ENCODE measurements around the gene MEIS2.

DNA sequence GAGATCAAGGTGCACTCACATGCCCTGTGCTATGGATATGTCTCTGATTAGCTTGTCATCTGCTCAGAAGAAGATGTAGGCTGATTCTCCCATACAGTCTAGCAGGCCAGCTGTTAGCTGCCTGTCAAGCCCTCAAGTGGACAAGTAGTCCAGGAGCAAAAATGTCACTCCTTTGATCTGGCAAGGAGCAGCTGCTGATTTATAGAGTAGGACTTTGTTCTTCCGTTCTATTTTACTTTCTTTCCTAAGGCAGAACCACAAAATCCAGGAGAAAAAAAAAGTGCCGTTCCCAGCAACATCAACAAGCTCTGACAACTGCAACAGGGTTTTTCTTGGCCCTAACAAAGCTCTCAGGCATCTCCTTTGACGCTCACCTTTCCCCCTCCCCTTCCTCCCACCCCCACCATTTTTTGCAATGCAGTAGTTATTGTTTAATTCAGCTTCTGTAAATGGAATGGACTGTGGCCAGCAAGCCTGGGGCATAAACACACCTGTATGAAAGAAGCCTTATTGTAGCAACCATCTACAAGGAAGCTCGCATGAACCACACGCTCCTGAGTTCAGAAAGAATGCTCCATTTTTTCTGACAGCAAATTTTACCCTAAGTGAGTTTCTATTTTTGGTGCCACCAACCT lies 196.3 kb downstream of the MEIS2 start:
- TF ChIP-seq POLR2A (IDR thresholded peaks at IDR 0.05) (no peak), POLR2AphosphoS5 (IDR thresholded peaks at IDR 0.05) (no peak)
- TF ChIP-seq, protein P1, sequence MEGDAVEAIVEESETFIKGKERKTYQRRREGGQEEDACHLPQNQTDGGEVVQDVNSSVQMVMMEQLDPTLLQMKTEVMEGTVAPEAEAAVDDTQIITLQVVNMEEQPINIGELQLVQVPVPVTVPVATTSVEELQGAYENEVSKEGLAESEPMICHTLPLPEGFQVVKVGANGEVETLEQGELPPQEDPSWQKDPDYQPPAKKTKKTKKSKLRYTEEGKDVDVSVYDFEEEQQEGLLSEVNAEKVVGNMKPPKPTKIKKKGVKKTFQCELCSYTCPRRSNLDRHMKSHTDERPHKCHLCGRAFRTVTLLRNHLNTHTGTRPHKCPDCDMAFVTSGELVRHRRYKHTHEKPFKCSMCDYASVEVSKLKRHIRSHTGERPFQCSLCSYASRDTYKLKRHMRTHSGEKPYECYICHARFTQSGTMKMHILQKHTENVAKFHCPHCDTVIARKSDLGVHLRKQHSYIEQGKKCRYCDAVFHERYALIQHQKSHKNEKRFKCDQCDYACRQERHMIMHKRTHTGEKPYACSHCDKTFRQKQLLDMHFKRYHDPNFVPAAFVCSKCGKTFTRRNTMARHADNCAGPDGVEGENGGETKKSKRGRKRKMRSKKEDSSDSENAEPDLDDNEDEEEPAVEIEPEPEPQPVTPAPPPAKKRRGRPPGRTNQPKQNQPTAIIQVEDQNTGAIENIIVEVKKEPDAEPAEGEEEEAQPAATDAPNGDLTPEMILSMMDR (IDR thresholded peaks at IDR 0.05) = no peak

Measured in suprapubic skin (tissue), 4 donors.